Spleen (tissue), 11 donors: ENCODE results near the gene GSN. TPM values are rescaled to one million over a fixed set of nuclear protein-coding genes. Genes with fewer than 3 reads are reported as not detected.
A peak's percentile ranks its signal among the peaks of the same experiment; 100 is the strongest.

Source experiments
- DNase-seq: peaks from one replicate; pipeline ENCODE4 v3.0.0-alpha.2; 2020
- H3K27ac ChIP-seq, 8 donors: fragments of 200-600 bp; sonication (generic) in 7 of 8; 1 replicate in 4 of 8; 2 replicates in 4 of 8; pipeline versions ENCODE4 v1.5.0 to v1.8.0; 2016 to 2021; ENCODE audit warnings: inconsistent platforms in 4 of 8, mild to moderate bottlenecking in 4 of 8, moderate library complexity in 1 of 8
- H3K27me3 ChIP-seq, 7 donors: fragments of 200-600 bp; sonication (generic) in 6 of 7; replicated peaks in 1 of 7; 1 replicate in 4 of 7; 2 replicates in 3 of 7; pipeline versions ENCODE4 v1.5.0 to v1.8.0; 2016 to 2021; ENCODE audit warnings: inconsistent platforms in 3 of 7, mild to moderate bottlenecking in 1 of 7
- H3K36me3 ChIP-seq, 6 donors: fragments of 200-600 bp; sonication (generic) in 5 of 6; 1 replicate in 4 of 6; 2 replicates in 2 of 6; pipeline versions ENCODE4 v1.5.0 to v1.8.0; 2016 to 2021; ENCODE audit warnings: inconsistent platforms in 2 of 6
- H3K4me1 ChIP-seq, 6 donors: fragments of 200-600 bp; sonication (generic) in 5 of 6; 1 replicate in 3 of 6; 2 replicates in 3 of 6; pipeline versions ENCODE4 v1.5.0 to v1.8.0; 2016 to 2021; ENCODE audit warnings: inconsistent platforms in 3 of 6
- H3K4me3 ChIP-seq, 8 donors: fragments of 200-600 bp; sonication (generic) in 7 of 8; 1 replicate in 4 of 8; 2 replicates in 4 of 8; pipeline versions ENCODE4 v1.5.0 to v1.8.0; 2016 to 2021; ENCODE audit warnings: inconsistent platforms in 4 of 8, mild to moderate bottlenecking in 4 of 8, moderate library complexity in 2 of 8
- H3K9me3 ChIP-seq, 8 donors: fragments of 200-600 bp; sonication (generic) in 7 of 8; 1 replicate in 4 of 8; 2 replicates in 4 of 8; pipeline versions ENCODE4 v1.5.0 to v1.8.0; 2016 to 2021; ENCODE audit warnings: inconsistent platforms in 4 of 8
- CTCF ChIP-seq, 11 experiments: fragments of 200-600 bp in 7 of 11; fragments of 450-650 bp in 4 of 11; sonication (generic) in 4 of 11; IDR thresholded peaks in 8 of 11; conservative IDR thresholded peaks in 3 of 11; 1 replicate in 7 of 11; 2 replicates in 4 of 11; pipeline versions ENCODE4 v1.4.0 to v1.8.0; 2016 to 2021; ENCODE audit warnings: antibody characterized with exemption in 11 of 11, inconsistent platforms in 4 of 11, mild to moderate bottlenecking in 1 of 11
- POLR2A ChIP-seq, 3 donors: fragments of 450-650 bp; IDR thresholded peaks; one replicate each; pipeline ENCODE4 v1.5.1; 2017; ENCODE audit warnings: antibody characterized with exemption in 3 of 3, mild to moderate bottlenecking in 1 of 3
- POLR2AphosphoS5 ChIP-seq, 3 donors: sonication (generic); formaldehyde crosslinking; IDR thresholded peaks; one replicate each; pipeline ENCODE4 v1.5.1; 2017; ENCODE audit warnings: antibody characterized with exemption in 3 of 3
- whole genome bisulfite sequencing, 5 donors: extraction: QIAGEN DNeasy Blood & Tissue Kit in 3 of 5; methylation state at CpG; one replicate each; pipeline versions ENCODE4 v1.1.5 to v1.1.7; 2013 to 2018; 5-methylcytosine and 5-hydroxymethylcytosine counted together
- intact Hi-C: fragments of 100-400 bp; cut with DNase I; formaldehyde crosslinking; loops from one replicate; pipeline ENCODE4 v1.15.0; 2023; ENCODE audit warnings: low total_unique reads
- polyA plus RNA-seq, 3 donors: library from polyadenylated mRNA; stranded (reverse); fragments of 200-250 nt; gene quantifications; one replicate each; pipeline ENCODE4 v1.2.1, GENCODE V29; 2013
- total RNA-seq, 7 donors: library from RNA; depleted of rRNA in 3 of 7; stranded (reverse); fragments of >200 nt in 3 of 7; fragmentation: NEBNext Ultra II Directional in 4 of 7; extraction: Animal tissue kit (Norgen Biotek cat#: 25700) in 4 of 7; gene quantifications; one replicate each; pipeline versions ENCODE4 v1.1.0 to v1.2.1, GENCODE V29; 2016 to 2021
- donor health status: healthy with polysubstance abuse.
- donor health status: DM: no; HTN: no; CAD: no; lungs with moderate emphysema.
- donor health status: DM: no; HTN: no; CAD: no.
- donor health status: Bipolar disorder and iron deficiency.
- donor health status: healthy.
- donor health status: DM: no; HTN: no; CAD: no.
- donor health status: DM: yes; HTN: yes; CAD: no.

GSN gene
- total and polyA plus RNA-seq, 10 donors = 115 to 432 (median 227) TPM

DNA sequence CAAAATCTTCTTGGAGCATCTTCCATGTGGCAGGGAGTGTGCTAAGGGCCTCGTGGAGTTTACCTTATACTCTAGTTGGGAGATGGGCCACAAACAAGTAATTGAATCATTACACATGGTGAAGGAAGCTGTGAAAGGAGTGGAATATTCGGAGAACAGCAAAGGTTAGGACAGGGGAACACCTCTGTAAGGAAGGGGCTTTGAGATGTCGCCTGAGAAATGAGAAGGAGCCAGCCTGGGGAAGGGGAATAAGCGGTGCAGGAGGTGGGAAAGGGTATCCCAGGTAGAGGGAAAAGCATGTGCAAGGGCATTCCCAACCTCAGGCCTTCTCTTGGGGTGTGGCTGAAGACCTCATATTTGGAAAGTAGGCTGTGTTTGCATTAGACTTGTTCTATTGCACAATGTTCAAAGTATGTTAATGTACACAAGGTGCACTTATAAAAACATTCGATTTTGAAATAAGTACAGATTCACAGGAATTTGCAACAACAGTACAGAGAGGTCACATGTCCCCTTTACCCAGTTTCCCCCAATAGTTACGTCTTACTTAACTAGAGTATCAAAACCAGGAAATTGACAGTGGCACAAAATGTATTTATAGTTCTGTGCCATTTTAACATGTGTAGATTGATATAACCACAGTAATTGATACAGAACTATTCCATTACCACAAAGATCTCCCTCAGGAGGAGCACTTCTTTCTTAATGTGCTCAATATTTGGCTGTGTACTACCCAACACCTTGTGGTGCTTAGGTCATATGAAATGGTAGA is 104.5 kb downstream of the GSN start:
- H3K4me1 ChIP-seq = peaks cover 4 to 61% (median 39%) of the 10 kb centered on the region in 6 donors
- WGBS, 5 donors = 68 to 82% (median 75%) methylated on average over 6 of the region's 6 CpGs
- intact Hi-C loops = loop anchor here (10.0 kb wide), 1 partner anchor 48 kb away; no protein-coding TSS in a partner anchor

DNA sequence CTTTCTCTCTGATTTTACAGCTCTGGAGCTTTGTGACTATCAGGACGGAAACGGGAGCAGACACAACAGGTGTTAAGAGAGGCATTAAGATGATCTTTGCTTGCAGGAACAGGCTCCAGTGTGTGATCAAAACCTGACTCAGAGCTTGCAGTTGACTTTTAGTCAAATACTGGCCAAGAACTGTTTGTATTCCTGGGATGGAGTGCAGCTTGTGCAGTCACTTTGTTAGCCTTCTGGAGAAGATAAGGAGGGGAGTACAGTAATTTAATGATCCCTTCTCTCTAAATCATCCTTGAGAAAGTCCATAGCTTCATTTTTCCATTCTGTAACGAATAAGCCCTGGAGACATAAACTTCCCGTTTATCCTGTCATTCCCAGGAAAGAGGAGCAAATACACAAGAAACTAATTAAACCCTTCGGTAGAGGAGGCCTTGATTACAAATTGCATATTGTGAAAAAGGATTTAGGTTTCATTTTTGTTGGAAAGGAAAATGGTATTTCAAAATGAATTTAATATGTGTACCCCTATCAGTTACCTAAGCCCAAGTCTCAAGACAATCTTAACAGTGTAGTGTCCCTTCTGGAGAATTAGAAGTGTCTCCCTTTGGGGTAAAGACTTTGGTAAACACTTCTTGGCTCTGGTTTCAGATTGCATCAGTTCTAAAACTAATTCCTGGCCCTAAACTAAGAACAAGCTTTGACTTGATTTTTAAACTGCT is 105.2 kb downstream of the GSN start:
- 53 to 75% (median 69%) methylated on average over 5 of the region's 5 CpGs for WGBS, 5 donors
- no peak overlapping the region for H3K4me3 ChIP-seq
- DNase-seq = no peak
- H3K4me1 ChIP-seq = peaks cover 4 to 54% (median 32%) of the 10 kb centered on the region in 6 donors
- TF ChIP-seq POLR2AphosphoS5 (IDR thresholded peaks at IDR 0.05) = no peak
- no peaks in the 10 kb centered on the region for H3K27me3 ChIP-seq
- no peaks in the 10 kb centered on the region for H3K36me3 ChIP-seq
- H3K9me3 ChIP-seq = peaks cover 0 to 4% (median 0%) of the 10 kb centered on the region in 8 donors
- intact Hi-C loops = loop anchor here (10.0 kb wide), 1 partner anchor 48 kb away; no protein-coding TSS in a partner anchor
- H3K27ac ChIP-seq = peak overlapping the region in 7 of 8 donors; percentile 0 to 97 (median 95)

More for the DNA sequence above, 104.5 kb downstream of the GSN start:
- no peaks in the 10 kb centered on the region for H3K9me3 ChIP-seq
- DNase-seq = no peak
- H3K27me3 ChIP-seq = no peaks in the 10 kb centered on the region
- no peak overlapping the region for H3K4me3 ChIP-seq
- TF ChIP-seq POLR2AphosphoS5 (IDR thresholded peaks at IDR 0.05) = no peak
- TF ChIP-seq POLR2A (IDR thresholded peaks at IDR 0.05) = no peak
- TF ChIP-seq CTCF (IDR thresholded peaks at IDR 0.05 in 8 of 11, conservative IDR thresholded peaks at IDR 0.05 in 3 of 11) = no peak
- H3K36me3 ChIP-seq = no peaks in the 10 kb centered on the region
- H3K27ac ChIP-seq = peak overlapping the region in 7 of 8 donors; percentile 0 to 97 (median 95)

DNA sequence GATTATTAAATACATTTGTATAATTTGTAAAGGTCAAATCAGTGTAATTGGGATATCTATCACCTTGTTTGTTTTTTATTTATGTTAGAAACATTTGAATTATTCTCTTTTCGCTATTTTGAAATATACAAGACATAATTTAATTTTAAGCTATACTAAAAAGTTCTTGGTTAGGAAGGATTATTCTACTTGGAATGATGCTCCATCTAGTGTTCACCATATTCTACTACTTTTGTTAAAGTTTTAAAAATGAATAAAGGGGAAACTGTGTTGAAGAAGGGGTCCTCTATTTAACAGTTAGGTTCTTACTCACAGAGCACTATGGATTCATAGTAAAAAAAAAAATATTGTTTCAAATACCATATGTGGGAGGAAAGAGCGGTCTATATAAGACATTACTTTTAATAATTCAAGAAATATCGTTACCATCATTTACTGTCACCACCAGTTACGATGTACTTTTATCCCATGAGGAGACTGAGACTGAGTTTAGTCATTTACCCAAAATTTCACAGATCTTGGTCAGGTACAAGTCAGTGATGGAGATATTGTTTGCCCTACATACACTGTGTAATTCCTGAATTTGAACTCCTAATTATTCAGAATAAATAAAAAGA is 108.4 kb downstream of the GSN start:
- H3K36me3 ChIP-seq = no peaks in the 10 kb centered on the region
- H3K9me3 ChIP-seq = peaks cover 0 to 5% (median 0%) of the 10 kb centered on the region in 8 donors
- DNase-seq = no peak
- no peaks in the 10 kb centered on the region for H3K27me3 ChIP-seq
- peaks cover 0 to 29% (median 19%) of the 10 kb centered on the region in 6 donors for H3K4me1 ChIP-seq
- intact Hi-C loops = loop anchor here (10.0 kb wide), 1 partner anchor 52 kb away; no protein-coding TSS in a partner anchor
- H3K27ac ChIP-seq = no peak overlapping the region
- no peak overlapping the region for H3K4me3 ChIP-seq
- TF ChIP-seq POLR2A (IDR thresholded peaks at IDR 0.05) = no peak
- TF ChIP-seq CTCF (IDR thresholded peaks at IDR 0.05 in 8 of 11, conservative IDR thresholded peaks at IDR 0.05 in 3 of 11) = peak in 9 of 11 experiments; percentile 20 to 52 (median 37)
- 87 to 93% (median 88%) methylated on average over 4 of the region's 4 CpGs for WGBS, 5 donors

- intact Hi-C loops = no loop called here
- no peak for TF ChIP-seq POLR2AphosphoS5 (IDR thresholded peaks at IDR 0.05)
- TF ChIP-seq CTCF (IDR thresholded peaks at IDR 0.05 in 8 of 11, conservative IDR thresholded peaks at IDR 0.05 in 3 of 11) = no peak
- TF ChIP-seq POLR2A (IDR thresholded peaks at IDR 0.05) = no peak
- Histone ChIP-seq H3K27ac (no peak overlapping the region), H3K27me3 (no peaks in the 10 kb centered on the region), H3K36me3 (no peaks in the 10 kb centered on the region), H3K4me3 (no peak overlapping the region), H3K4me1 (peaks cover 0 to 4% (median 0%) of the 10 kb centered on the region in 6 donors), H3K9me3 (peaks cover 0 to 5% (median 0%) of the 10 kb centered on the region in 8 donors)
- DNase-seq = no peak
Observed at GRCh38 chr9:121380846-121381245, 112.9 kb downstream of the GSN start.

Other genes starting within 250 kb of the GSN start
- 10 to 100 TPM in 1 of 7 donors, 1 to 10 TPM in 6; 2.4 to 10.4 (median 4.3) TPM for gene C5, start 217.9 kb upstream of the GSN start, total RNA-seq
- gene C5, start 217.9 kb upstream of the GSN start, polyA plus RNA-seq = 1 to 10 TPM; 1.2 to 1.5 (median 1.3) TPM
- 10 to 100 TPM; 44.7 to 63.0 (median 54.4) TPM for gene CNTRL, start 193.2 kb upstream of the GSN start, total RNA-seq
- 10 to 100 TPM; 15.8 to 24.7 (median 20.2) TPM for gene CNTRL, start 193.2 kb upstream of the GSN start, polyA plus RNA-seq
- 10 to 100 TPM; 46.9 to 75.2 (median 57.3) TPM for gene RAB14, start 66.3 kb upstream of the GSN start, total RNA-seq
- 10 to 100 TPM; 20.4 to 32.2 (median 23.6) TPM for gene RAB14, start 66.3 kb upstream of the GSN start, polyA plus RNA-seq
- gene STOM, start 102.1 kb downstream of the GSN start, total RNA-seq = 100 to 1,000 TPM; 265 to 493 (median 335) TPM
- gene STOM, start 102.1 kb downstream of the GSN start, polyA plus RNA-seq = 10 to 100 TPM; 42.7 to 91.6 (median 80.7) TPM
- 10 to 100 TPM; 12.5 to 44.9 (median 36.7) TPM for gene GGTA1, start 231.7 kb downstream of the GSN start, total RNA-seq
- gene GGTA1, start 231.7 kb downstream of the GSN start, polyA plus RNA-seq = 10 to 100 TPM; 11.2 to 14.6 (median 13.1) TPM